Adrenal gland (tissue), 12 donors: ENCODE measurements around the gene CNST. TPM values are rescaled to one million over a fixed set of nuclear protein-coding genes. Genes with fewer than 3 reads are reported as not detected.

ENCODE experiments used
- DNase-seq, 7 donors: peaks; one replicate each; pipeline ENCODE4 v3.0.0-alpha.2; 2019 to 2020
- H3K27ac ChIP-seq, 5 donors: fragments of 200-600 bp; sonication (generic) in 4 of 5; 1 replicate in 3 of 5; 2 replicates in 2 of 5; pipeline versions ENCODE4 v1.5.1 to v1.8.0; 2016 to 2020; ENCODE audit warnings: mild to moderate bottlenecking in 1 of 5
- H3K27me3 ChIP-seq: fragments of 200-600 bp; 2 replicates; pipeline ENCODE4 v1.8.0; 2021
- H3K36me3 ChIP-seq, 2 donors: fragments of 200-600 bp; replicated peaks in 1 of 2; 1 replicate in 1 of 2; 2 replicates in 1 of 2; pipeline versions ENCODE4 v1.5.1 to v1.8.0; 2018 to 2022
- H3K4me1 ChIP-seq, 2 donors: fragments of 200-600 bp; replicated peaks in 1 of 2; 1 replicate in 1 of 2; 2 replicates in 1 of 2; pipeline versions ENCODE4 v1.5.1 to v1.8.0; 2018 to 2021
- H3K4me3 ChIP-seq, 4 donors: fragments of 200-600 bp; sonication (generic) in 3 of 4; one replicate each; pipeline ENCODE4 v1.5.1; 2016 to 2018
- H3K9me3 ChIP-seq, 3 donors: fragments of 200-600 bp; sonication (generic) in 1 of 3; replicated peaks in 1 of 3; 1 replicate in 2 of 3; 2 replicates in 1 of 3; pipeline versions ENCODE4 v1.5.1 to v1.8.0; 2016 to 2021
- CTCF ChIP-seq, 6 experiments: fragments of 450-650 bp in 4 of 6; fragments of 200-600 bp in 2 of 6; sonication (generic) in 1 of 6; IDR thresholded peaks; 1 replicate in 5 of 6; 2 replicates in 1 of 6; pipeline versions ENCODE4 v1.5.1 to v1.8.0; 2016 to 2021; ENCODE audit warnings: antibody characterized with exemption in 6 of 6, mild to moderate bottlenecking in 2 of 6, moderate library complexity in 1 of 6
- POLR2A ChIP-seq, 2 donors: fragments of 450-650 bp; IDR thresholded peaks; one replicate each; pipeline ENCODE4 v1.6.1; 2017; ENCODE audit warnings: antibody characterized with exemption in 2 of 2, mild to moderate bottlenecking in 2 of 2, moderate library complexity in 1 of 2
- WGBS, 4 donors: extraction: QIAGEN DNeasy Blood & Tissue Kit in 2 of 4; methylation state at CpG; one replicate each; pipeline versions ENCODE4 v1.1.5 to v1.1.7; 2013 to 2017; 5-methylcytosine and 5-hydroxymethylcytosine counted together
- intact Hi-C, 2 donors: fragments of 100-400 bp; cut with DNase I; formaldehyde crosslinking; loops; one replicate each; pipeline versions ENCODE4 v1.14.1 to v1.15.0; 2022 to 2023
- polyA plus RNA-seq, 3 donors: library from polyadenylated mRNA; stranded (reverse); fragments of 200-250 nt in 2 of 3; fragments of 350-450 nt in 1 of 3; fragmentation: Illumina TruSeq in 1 of 3; extraction: RNeasy Lipid Tissue Mini Kit (QIAGEN cat#74804) in 1 of 3; gene quantifications; one replicate each; pipeline ENCODE4 v1.2.3, GENCODE V29; 2013 to 2014
- total RNA-seq, 9 donors: library from RNA; depleted of rRNA in 4 of 9; stranded (reverse); fragments of >200 nt in 4 of 9; fragments of 120-200 nt in 1 of 9; fragmentation: NEBNext Ultra II Directional in 1 of 9; extraction: Animal tissue kit (Norgen Biotek cat#: 25700) in 1 of 9; gene quantifications; one replicate each; pipeline versions ENCODE4 v1.1.0 to v1.2.4, GENCODE V29; 2013 to 2023
- donor health status: healthy with polysubstance abuse.
- donor health status: Bipolar disorder and iron deficiency.
- donor health status: DM: yes; HTN: yes; CAD: no.
- donor health status: DM: no; HTN: no; CAD: no.
- donor health status: DM: no; HTN: no; CAD: no.
- donor health status: DM: yes; HTN: yes; CAD: no.

CNST gene
- total and polyA plus RNA-seq, 12 donors, result 11.4 to 85.6 (median 47.3) TPM

GRCh38 chr1:246669659-246670058, 103.4 kb downstream of the CNST start:
- Histone ChIP-seq H3K27ac (no peak overlapping the region), H3K36me3 (peaks cover 0 to 14% of the 10 kb centered on the region in 2 donors), H3K4me1 (no peaks in the 10 kb centered on the region), H3K27me3 (no peaks in the 10 kb centered on the region), H3K4me3 (no peak overlapping the region), H3K9me3 (no peaks in the 10 kb centered on the region)
- 86 to 95% (median 94%) methylated on average over 6 of the region's 6 CpGs for WGBS, 4 donors
- DNase-seq, result no peak
- intact Hi-C loops, result no loop called here
- TF ChIP-seq POLR2A (IDR thresholded peaks at IDR 0.05) (no peak), CTCF (IDR thresholded peaks at IDR 0.05) (no peak)

- WGBS, 4 donors, result 89 to 95% (median 94%) methylated on average over 8 of the region's 8 CpGs
- TF ChIP-seq POLR2A (IDR thresholded peaks at IDR 0.05) (no peak), CTCF (IDR thresholded peaks at IDR 0.05) (no peak)
Observed at GRCh38 chr1:246674049-246674448, 107.8 kb downstream of the CNST start.

GRCh38 chr1:246677842-246678241, 111.6 kb downstream of the CNST start:
- Histone ChIP-seq H3K4me3 (no peak overlapping the region), H3K36me3 (no peaks in the 10 kb centered on the region), H3K27ac (no peak overlapping the region), H3K9me3 (no peaks in the 10 kb centered on the region), H3K27me3 (no peaks in the 10 kb centered on the region), H3K4me1 (peaks cover 0 to 14% of the 10 kb centered on the region in 2 donors)
- whole genome bisulfite sequencing, 4 donors, result 65 to 75% (median 67%) methylated on average over 2 of the region's 2 CpGs
- no peak for TF ChIP-seq CTCF (IDR thresholded peaks at IDR 0.05)
- TF ChIP-seq POLR2A (IDR thresholded peaks at IDR 0.05), result no peak
- intact Hi-C loops, result no loop called here
- no peak for DNase-seq

More at GRCh38 chr1:246674049-246674448, 107.8 kb downstream of the CNST start:
- intact Hi-C loops, result no loop called here
- H3K4me3 ChIP-seq, result no peak overlapping the region
- H3K4me1 ChIP-seq, result no peaks in the 10 kb centered on the region
- no peaks in the 10 kb centered on the region for H3K9me3 ChIP-seq
- no peaks in the 10 kb centered on the region for H3K36me3 ChIP-seq
- H3K27ac ChIP-seq, result no peak overlapping the region
- no peaks in the 10 kb centered on the region for H3K27me3 ChIP-seq
- no peak for DNase-seq

- Histone ChIP-seq H3K27ac (peak overlapping the region in 1 of 5 donors; percentile 26), H3K9me3 (no peaks in the 10 kb centered on the region), H3K4me1 (peaks cover 0 to 14% of the 10 kb centered on the region in 2 donors), H3K36me3 (no peaks in the 10 kb centered on the region), H3K4me3 (no peak overlapping the region), H3K27me3 (no peaks in the 10 kb centered on the region)
- intact Hi-C loops, result no loop called here
- WGBS, 4 donors, result 77 to 81% (median 79%) methylated on average over 18 of the region's 18 CpGs
- TF ChIP-seq POLR2A (IDR thresholded peaks at IDR 0.05), result no peak
- no peak for TF ChIP-seq CTCF (IDR thresholded peaks at IDR 0.05)
- no peak for DNase-seq
Observed at GRCh38 chr1:246678816-246679793, 112.8 kb downstream of the CNST start.
